GM18517 (cell line): Measurements from ENCODE around the gene TMEM120A.

Source experiments
- ATAC-seq: cut with Tn5 transposase; IDR thresholded peaks from one replicate; pipeline ENCODE4 v1.9.1; 2021; ENCODE audit warnings: mild to moderate bottlenecking, moderate library complexity; ENCODE audit not compliant: unreplicated experiment

TMEM120A gene

DNA sequence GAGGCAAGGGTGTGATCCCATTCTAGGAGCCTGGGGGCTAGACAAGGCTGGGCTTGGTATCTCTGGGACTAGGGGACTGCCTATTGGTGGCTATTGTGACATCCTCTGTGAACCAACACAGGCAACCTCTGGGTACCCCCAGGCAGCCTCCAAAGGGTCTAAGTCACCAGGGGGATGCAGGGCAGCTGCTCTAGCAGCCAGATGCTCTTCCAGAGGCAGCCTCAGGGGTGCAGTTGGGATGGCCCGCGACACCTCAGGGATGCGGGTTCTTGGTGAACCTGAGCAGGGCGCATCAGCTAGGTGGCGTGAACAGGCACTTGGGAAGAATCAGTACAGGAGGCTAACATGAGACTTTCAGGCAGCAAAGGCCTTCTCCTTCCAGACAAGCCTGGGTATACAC, 1.6 kb upstream of the TMEM120A start:
- ATAC-seq: no peak

DNA sequence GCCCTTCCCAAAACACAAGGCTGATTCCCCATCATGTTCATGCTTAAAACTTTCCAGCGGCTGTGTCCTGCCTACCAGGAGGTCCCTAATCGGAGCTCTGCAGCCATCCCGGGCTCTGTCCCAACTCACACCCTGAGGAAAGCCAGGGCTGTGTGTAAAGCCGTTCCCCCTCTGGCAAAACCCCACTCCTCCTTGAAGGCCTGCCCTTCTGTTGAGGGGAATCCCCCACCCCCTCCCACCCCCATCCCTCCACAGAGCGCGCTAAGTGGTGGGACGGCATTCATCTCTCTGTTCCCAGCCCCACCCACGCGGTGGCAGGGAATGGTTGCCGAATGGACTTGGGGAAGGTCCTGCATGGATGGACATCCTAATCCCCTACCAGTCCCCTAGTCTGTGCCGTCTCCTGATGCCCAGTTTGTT, 667 bp upstream of the TMEM120A start:
- ATAC-seq: no peak

DNA sequence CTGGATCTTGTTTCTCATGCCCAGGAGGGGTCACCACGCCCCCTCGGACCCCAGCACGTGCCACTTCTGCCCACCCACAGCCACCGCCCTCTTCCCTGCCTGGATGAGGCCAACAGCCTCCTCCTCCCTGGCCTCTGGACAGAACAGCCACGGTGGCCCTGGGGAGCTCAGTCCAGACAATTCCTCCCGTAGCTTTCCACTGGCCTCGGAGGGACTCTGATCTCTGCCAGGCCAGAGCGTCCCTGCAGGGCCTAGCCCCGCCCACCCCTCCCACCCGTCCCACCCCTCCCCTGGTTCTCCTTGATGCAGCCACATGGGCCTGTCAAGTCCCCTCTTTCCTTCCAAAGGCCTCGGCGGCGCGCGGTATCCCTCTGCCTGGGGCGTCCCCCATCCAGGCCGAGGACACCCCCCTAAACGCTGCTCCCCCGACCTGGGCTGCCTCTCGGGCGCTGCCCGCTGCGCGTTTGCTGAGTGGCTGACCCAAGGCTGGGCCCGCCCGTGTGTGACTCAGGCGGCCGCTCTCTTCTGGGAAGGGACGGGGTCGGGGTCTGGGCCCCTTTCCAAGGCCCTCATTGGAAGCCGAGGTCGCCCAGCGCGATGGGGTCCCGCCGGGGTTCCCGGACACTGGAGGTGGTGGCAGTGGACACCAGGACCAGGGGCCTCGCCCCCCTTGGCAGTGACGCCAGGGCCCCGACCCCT, 557 bp downstream of the TMEM120A start:
- peak; percentile 6 for ATAC-seq

DNA sequence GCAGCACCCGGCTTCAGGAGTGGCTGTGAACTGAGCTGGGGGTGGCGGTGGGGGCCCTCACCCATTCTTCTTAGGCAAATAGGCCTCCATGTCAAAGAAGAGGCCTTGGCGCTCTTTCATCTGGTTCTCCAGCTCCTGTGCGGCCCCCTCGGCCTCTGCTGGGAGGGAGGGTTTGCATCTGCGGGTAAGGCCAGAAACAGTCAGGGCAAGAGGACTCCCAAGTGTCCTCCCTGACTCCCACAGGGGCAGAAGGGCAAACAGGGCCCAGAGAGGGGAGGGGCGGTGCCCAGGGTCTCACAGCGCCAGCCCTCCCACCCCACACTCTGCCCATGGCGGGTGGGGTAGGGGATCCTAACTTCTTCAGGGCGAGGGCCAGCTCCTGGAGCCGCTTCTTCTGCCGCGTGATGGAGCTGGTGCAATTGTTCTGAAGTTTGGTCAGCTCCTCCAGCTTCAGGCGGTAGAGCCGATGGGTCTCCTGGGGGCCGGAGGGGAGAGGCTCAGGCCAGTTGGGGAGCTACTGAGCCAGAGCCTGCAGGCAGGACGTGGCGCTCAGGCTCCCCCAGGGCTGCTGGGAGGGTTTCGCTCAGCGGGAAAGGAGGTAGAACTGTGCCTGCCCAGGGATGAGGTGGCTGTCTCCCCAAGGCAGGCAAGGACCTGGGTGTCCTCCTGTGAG, 2.2 kb downstream of the TMEM120A start:
- ATAC-seq: no peak

DNA sequence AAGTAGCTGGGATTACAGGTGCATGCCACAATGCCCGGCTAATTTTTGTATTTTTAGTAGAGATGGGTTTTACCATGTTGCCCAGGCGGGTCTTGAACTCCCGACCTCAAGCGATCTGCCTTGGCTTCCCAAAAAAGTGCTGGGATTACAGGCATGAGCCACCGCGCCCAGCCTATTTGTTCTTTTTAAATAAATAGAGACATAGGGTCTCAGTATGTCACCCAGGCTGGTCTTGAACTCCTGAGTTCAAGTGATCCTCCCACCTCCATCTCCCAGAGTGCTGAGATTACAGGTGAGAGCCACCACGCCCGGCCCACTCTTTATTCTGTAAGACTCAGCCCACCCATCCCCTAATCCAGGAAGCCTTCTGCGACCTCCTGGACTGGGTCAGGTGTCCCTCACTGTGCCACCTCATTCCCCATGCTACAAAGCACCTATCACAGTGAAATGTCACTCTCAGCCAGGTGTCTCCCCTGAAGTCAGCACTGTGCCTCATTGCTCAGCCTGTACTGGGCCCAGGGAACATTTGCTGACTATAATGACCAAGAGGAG, 2.8 kb downstream of the TMEM120A start:
- ATAC-seq: no peak

DNA sequence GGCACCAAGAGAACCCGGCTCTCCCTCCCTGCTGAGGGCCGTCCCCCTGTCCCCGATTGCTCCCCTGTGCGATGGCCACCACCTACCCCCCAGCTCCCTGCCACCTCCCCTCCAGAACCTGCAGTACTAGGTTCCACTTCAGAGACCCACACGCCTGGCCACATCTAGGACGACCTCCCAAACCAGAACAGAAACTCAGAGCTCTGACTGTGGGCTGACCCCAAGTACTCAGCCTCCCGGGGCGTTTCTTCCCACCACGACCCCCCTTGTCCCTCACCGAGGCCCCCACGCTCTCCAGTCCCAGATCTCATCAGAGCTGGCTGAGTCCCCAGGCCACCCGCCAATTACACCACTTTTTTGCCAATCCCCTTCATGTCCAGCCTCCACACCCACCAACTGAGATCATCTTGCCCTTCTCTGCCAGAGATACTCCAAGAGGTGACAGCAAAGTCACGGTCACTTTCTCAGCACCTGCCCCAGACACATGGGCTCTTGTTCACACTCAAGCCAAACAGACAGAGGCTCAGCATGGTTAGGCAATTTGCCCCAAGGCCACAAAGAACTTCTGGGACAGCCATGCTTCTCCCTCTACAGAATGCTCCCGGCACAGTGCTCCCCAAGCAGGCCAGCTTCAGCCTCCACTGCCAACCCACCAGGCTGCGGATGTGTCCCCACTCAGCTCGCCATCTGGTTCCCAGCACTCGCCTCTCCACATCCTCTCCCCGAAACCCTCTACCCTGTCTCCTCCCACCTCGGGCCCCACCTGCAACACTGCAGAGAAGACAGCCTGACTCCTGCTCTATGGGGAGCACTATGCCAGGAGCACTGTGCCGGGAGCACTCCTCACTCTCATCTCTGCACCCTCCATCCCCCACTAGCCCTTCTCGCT, 4.7 kb downstream of the TMEM120A start:
- ATAC-seq: no peak

DNA sequence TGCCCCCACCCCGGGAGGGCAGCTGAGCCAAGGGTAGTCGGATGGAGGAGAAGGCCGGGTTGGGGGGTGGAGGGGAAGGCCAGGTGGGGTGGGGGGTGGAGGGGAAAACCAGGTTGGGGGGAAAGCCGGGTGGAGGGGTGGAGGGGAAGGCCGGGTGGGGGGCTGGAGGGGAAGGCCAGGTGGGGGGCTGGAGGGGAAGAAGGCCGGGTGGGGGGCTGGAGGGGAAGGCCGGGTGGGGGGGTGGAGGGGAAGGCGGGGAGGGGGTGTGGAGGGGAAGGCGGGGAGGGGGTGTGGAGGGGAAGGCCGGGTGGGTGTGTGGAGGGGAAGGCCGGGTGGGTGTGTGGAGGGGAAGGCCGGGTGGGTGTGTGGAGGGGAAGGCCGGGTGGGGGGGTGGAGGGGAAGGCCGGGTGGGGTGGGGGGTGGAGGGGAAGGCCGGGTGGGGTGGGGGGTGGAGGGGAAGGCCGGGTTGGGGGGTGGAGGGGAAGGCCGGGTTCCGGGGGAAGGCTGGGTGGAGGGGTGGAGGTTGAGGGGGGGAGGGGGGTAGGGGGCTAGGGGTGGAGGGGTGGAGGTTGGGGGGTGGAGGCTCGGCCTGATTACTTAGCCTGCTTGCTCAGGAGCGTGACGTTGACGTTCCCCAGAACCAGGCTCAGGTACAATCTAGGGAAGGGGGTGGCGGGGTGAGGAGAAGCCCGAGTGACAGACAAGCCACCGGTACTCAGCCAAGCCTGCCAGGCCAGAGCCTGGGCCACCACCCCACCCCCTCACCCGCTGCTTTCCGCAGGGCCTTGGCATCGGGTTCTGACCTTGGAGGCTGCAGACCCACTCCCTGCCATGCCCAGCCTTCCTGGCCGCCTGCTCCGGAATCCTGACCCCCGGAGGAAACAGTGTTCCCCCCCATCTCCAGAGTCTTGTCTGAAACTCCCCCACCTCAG, 5.6 kb downstream of the TMEM120A start:
- ATAC-seq: no peak

DNA sequence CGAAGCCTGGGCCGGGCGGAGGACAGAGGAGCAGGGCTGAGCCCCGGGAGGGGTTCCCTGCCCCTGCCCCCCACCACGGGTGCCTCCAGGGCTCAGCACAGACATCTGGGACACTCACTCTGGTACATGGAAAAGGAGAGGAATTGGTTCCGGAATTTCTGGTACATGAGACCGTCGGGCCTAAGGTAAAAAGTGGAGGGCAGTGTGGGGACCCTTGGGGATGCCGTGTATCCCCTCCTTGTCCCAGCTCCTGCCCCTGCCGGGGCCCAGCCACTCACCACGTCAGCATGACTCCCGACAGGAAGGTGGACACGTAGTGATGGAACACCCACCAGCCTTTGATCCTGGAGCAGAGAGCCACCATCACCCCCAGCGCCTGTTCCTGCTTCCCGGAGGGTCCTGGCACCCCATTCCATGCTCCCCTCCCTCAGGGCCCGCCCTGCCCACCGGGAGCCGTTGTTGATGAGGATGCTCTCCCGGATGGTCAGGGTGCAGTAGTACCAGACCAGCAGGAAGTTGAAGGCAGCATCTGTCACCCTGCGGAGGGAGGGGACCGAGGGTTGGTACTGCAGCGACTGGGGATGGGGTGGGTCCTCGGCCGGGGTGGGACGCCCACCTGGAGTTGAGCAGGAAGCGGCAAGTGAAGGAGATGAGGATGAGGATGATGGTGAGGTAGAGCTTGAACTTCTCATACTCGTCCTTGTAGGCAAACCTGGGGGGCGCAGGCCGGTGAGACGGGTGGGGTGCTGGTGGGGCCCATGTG, 6.4 kb downstream of the TMEM120A start:
- no peak for ATAC-seq

DNA sequence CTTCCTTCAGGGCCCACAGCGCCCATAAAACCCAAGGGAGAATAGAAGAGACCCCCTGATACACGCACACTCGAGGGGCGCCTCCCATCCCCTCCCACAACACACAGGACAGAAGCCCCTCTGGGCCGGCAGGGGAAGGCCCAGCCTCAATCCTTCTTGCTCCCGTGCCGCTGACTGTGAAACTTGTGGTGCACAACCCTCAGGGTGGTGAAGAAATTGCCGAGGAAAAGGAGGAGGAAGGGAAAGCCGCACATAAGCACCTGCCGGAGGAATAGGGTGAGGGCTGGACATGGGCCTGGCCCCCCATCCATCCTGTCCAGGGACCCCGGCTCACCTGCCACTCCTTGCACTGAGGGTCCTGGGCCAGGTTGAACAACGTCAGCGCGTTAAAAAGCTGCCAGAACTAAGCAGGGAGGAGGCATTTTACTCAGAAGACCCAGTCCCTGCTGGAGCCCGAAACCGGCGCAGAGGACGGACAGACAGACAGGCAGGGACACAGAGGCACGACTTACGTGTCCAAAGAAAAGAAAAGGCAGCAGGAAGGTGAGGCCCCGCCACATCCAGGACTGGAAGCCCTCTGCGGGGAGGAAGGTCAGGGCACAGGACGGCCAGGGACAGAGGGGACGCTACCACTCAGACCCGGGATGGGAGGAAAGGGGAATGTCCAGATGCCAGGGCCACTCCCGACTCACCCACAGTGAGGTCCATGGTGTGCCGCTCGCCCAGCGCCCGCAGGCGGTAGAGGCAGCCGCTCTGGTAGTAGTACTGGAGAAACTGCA, 7.2 kb downstream of the TMEM120A start:
- ATAC-seq: no peak

DNA sequence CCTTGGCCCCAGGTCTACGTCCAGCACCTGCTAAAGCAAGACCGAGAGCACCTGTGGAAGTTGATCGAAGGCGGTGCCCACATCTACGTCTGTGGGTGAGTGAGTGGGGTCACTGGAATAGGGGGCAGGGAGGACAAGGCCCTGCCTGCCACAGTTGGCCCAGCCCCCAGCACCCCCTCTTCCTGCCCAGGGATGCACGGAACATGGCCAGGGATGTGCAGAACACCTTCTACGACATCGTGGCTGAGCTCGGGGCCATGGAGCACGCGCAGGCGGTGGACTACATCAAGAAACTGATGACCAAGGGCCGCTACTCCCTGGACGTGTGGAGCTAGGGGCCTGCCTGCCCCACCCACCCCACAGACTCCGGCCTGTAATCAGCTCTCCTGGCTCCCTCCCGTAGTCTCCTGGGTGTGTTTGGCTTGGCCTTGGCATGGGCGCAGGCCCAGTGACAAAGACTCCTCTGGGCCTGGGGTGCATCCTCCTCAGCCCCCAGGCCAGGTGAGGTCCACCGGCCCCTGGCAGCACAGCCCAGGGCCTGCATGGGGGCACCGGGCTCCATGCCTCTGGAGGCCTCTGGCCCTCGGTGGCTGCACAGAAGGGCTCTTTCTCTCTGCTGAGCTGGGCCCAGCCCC, 8.1 kb downstream of the TMEM120A start:
- no peak for ATAC-seq

DNA sequence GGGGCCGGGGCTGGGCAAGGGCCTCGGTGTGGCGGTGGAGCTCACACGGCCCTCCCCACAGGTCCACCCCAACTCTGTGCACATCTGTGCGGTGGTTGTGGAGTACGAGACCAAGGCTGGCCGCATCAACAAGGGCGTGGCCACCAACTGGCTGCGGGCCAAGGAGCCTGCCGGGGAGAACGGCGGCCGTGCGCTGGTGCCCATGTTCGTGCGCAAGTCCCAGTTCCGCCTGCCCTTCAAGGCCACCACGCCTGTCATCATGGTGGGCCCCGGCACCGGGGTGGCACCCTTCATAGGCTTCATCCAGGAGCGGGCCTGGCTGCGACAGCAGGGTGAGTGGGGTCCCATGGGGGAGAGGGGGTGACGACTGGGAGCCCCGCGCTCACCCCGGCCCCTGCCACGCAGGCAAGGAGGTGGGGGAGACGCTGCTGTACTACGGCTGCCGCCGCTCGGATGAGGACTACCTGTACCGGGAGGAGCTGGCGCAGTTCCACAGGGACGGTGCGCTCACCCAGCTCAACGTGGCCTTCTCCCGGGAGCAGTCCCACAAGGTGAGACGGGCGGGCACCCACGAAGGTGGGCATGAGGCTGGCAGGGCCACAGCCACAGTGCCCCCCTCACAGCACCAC, 8.8 kb downstream of the TMEM120A start:
- ATAC-seq: no peak

DNA sequence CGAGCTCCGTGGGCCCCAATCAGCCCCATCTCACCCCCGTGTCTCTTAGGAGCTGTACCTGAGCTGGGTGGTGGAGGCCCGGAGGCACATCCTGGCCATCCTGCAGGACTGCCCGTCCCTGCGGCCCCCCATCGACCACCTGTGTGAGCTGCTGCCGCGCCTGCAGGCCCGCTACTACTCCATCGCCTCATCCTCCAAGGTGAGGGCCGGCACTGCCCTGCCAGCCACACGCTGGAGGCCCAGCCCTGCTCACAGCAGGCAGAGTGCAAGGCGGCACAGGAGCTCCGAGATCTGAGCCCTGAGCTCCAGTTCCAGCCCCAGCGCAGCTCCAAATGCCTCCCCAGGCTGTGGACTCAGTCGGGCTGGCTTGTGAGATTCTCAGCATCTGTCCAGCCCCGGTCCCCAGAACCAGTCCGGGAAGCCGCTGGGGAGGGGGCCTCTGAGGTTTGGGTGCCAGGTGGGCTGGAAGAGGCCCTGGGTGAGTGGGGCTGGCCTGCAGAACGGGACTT, 9.3 kb downstream of the TMEM120A start:
- ATAC-seq: no peak

DNA sequence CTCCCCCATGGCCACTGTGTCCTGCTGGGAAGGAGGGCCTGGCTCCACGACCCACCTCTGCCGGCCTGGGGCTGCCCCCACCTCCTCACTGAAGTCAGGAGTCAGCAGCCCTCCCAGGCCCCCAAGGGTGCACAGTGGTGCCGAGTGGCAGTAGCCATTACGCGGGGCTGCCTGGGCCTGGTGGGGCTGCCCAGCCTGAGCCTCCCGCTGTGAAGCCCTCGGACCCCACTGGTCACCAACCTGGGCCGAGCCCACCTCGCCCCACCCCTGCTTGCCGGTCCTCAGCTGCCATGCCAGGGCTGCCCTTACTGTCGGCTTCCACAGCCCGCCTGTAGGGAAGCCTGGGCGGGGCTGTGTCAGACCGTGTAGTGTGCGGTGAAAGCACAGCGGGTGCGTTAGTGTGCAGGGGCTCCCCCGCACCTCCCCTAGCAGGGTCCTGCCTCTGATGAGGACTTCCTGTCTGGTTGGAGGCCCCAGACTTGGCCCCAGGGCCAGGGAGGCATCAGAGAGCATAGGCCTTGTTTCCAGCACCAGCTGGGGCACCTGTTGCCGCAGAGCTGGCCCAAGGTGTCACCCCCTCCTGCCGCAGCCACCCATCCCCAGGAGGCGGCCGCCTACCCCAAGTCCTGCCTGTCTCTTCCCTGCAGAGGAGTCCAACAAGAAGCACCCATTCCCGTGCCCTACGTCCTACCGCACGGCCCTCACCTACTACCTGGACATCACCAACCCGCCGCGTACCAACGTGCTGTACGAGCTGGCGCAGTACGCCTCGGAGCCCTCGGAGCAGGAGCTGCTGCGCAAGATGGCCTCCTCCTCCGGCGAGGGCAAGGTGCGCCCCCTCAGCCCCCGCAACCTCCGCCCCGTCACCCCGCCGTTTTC, 10.0 kb downstream of the TMEM120A start:
- ATAC-seq: no peak

DNA sequence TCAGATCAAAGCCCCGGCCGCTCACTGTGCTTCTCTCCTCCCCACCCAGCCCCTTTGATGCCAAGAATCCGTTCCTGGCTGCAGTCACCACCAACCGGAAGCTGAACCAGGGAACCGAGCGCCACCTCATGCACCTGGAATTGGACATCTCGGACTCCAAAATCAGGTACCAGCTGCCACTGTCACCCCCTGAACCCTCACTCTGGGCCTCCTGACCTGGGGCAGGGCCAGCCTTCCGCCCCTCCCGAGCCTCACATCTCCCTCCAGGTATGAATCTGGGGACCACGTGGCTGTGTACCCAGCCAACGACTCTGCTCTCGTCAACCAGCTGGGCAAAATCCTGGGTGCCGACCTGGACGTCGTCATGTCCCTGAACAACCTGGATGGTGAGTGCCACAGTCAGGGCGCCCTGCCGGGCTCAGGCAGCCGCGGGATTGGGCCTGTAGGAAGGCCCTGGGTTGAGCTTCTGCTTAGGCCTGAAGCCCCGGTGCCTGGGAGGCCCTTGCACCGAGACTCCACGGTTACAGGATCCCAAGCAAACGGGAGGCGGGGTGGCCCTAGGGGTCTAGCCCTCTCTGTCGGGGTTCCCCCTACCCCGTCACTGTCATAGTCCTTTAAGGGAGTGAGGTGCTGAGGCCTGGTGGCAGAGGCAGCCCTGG, 10.8 kb downstream of the TMEM120A start:
- no peak for ATAC-seq

DNA sequence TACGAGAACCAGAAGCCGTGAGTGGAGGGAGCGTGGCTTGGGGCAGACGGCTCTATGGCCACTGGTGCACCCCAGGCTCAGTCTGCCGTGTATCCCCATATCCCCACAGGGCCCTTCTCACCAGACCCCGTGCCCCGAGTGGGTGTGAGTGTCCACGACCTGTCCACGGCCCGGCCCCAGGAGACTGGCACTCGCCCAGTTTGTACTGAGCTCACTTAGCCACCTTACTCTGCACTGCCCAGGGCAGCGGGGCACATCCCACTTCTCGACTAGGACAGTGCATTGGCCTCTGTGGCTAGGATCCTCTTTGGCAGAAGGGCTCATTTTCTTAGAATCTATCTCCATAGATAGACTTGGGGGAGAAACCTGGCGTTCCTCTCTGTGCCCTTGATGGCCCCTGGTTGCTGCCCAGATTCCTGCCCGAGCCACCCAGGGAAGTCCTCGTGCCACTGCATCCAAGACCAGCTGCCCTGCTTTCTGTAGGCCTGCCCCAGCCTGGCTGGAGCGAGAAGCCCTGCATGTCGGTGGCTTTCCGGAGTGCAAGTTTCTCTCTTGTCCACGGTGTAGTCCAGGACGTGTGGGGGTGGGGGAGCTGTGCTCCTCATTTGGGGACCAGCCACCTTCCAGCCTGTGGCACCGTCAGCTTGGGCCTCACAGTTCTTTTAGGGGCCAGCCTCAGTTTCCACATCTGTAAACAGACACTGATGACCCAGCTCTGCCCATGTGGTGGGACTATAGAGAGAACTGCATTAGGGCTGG, 11.9 kb downstream of the TMEM120A start:
- ATAC-seq: no peak
